ENCODE data around the gene MRTFA. TPM values are rescaled to one million over a fixed set of nuclear protein-coding genes. Genes with fewer than 3 reads are reported as not detected.

Gene MRTFA
- total RNA-seq, 6 donors from 2014 or later: 47.9 to 178 (median 61.3) TPM

DNA sequence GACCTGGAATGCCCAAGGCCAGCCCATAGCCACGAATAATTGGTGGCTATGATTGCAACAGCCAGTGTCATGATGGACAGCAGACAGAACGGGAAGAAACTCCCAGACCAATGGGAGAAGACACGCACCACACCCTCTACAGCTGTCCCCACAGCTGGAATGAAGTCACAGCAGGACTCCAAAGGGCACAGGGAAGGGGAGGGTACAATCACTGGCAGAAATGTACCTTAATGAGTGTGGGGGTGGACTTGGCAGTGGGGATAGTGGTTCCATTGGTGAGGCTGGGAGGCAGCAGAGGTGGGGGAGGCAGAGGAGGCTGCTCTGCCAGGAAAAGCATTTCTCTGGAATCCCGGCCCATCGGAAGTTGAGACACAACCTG is 213.2 kb downstream of the MRTFA start:
- ATAC-seq (ENCODE audit: low FRiP score in 2 of 2): peak in 1 of 2 donors; percentile 45
- Histone ChIP-seq H3K27ac (no peak overlapping the region), H3K9me3 (no peaks in the 10 kb centered on the region), H3K4me1 (peaks cover 0 to 4% (median 0%) of the 10 kb centered on the region in 4 donors), H3K27me3 (no peaks in the 10 kb centered on the region), H3K4me3 (no peak overlapping the region), H3K36me3 (peaks cover 22 to 99% (median 83%) of the 10 kb centered on the region in 4 donors)
- 70 to 73% methylated on average over 4 to 5 of the region's 5 CpGs for WGBS, 2 donors
- no peak for TF ChIP-seq POLR2AphosphoS5 (IDR thresholded peaks at IDR 0.05)
- no peak for TF ChIP-seq POLR2A (IDR thresholded peaks at IDR 0.05)
- no peak for TF ChIP-seq EP300 (IDR thresholded peaks at IDR 0.05)
- TF ChIP-seq CTCF (IDR thresholded peaks at IDR 0.05): no peak
- DNase-seq: no peak

DNA sequence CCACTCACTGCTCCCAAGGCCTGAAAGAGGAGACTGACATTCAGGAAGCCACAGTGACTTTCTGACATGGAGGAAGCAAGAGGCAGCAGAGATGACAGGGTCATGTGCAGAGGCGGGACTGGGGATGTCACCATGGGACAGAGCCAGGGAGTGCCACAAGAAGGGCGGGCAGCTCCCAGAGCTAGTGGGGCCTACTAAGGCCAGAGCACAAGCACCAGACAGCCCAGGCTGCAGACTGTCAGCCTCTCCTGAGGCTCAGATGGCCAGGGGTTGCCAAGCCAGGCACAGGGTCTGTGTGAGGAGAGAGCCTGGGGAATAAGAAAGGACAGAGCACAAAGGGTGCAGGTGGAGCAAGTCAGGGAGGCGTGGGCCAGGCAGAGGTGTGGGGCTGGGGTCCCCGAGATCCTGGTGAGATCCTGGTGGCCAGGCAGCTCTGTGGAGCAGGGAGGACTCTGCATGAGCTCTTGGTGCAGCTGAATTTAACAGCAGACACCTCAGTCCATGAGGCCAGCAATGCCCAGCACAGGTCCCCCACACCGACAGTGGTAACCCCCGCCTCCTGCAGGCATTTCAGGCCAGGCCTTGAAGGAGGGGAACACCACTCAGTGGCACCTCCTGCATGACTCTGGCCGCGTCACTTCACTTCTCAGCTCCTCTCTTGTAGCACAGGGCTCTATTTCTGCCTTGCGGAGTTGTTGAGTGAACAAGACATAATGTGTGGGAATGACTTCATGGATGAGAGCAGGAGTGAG is 213.8 kb downstream of the MRTFA start:
- peak in 1 of 2 donors; percentile 38 for ATAC-seq (ENCODE audit: low FRiP score in 2 of 2)
- peaks cover 0 to 4% (median 0%) of the 10 kb centered on the region in 4 donors for H3K4me1 ChIP-seq
- H3K27ac ChIP-seq: peak overlapping the region in 1 of 4 donors; percentile 28
- no peaks in the 10 kb centered on the region for H3K9me3 ChIP-seq
- DNase-seq: no peak
- H3K36me3 ChIP-seq: peaks cover 22 to 99% (median 83%) of the 10 kb centered on the region in 4 donors
- no peak for TF ChIP-seq POLR2A (IDR thresholded peaks at IDR 0.05)
- no peak for TF ChIP-seq EP300 (IDR thresholded peaks at IDR 0.05)
- no peak for TF ChIP-seq POLR2AphosphoS5 (IDR thresholded peaks at IDR 0.05)
- no peak for TF ChIP-seq CTCF (IDR thresholded peaks at IDR 0.05)
- no peak overlapping the region for H3K4me3 ChIP-seq
- WGBS, 2 donors: 91 to 99% methylated on average over 7 to 9 of the region's 9 CpGs
- no peaks in the 10 kb centered on the region for H3K27me3 ChIP-seq

DNA sequence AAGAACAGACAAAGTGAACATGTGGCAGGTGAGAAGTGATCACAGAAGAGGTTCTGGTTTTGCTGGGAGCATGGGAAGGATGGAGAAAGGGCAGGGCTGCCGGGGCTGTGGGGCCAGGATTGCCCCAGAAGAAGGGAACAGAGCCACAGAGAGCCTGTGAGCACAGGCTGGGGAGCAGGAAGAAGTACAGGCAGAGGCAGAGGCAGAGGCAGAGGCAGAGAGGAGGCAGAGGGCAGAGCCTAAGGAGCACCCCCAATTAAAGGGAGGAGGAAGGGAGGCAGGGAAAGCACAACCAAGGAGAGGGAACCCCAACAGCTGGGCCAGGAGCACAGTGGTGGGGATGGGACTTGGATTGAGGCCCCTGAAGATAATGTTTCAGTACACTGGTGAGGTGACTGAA is 214.6 kb downstream of the MRTFA start:
- no peak for TF ChIP-seq EP300 (IDR thresholded peaks at IDR 0.05)
- no peak for TF ChIP-seq POLR2AphosphoS5 (IDR thresholded peaks at IDR 0.05)
- no peak for TF ChIP-seq CTCF (IDR thresholded peaks at IDR 0.05)
- TF ChIP-seq POLR2A (IDR thresholded peaks at IDR 0.05): no peak
- ATAC-seq (ENCODE audit: low FRiP score in 2 of 2) (no peak), DNase-seq (no peak)
- H3K36me3 ChIP-seq: peaks cover 19 to 100% (median 85%) of the 10 kb centered on the region in 4 donors
- no peak overlapping the region for H3K27ac ChIP-seq
- WGBS, 2 donors: 93 to 100% methylated on average over 1 of the region's 1 CpG
- H3K9me3 ChIP-seq: no peaks in the 10 kb centered on the region
- no peak overlapping the region for H3K4me3 ChIP-seq
- H3K27me3 ChIP-seq: no peaks in the 10 kb centered on the region
- H3K4me1 ChIP-seq: peaks cover 0 to 4% (median 0%) of the 10 kb centered on the region in 4 donors

- H3K36me3 ChIP-seq: peaks cover 19 to 99% (median 91%) of the 10 kb centered on the region in 4 donors
- 84 to 100% methylated on average over 4 of the region's 4 CpGs for WGBS, 2 donors
- TF ChIP-seq POLR2A (IDR thresholded peaks at IDR 0.05): no peak
- no peak for TF ChIP-seq EP300 (IDR thresholded peaks at IDR 0.05)
- no peak for TF ChIP-seq POLR2AphosphoS5 (IDR thresholded peaks at IDR 0.05)
- TF ChIP-seq CTCF (IDR thresholded peaks at IDR 0.05): no peak
- no peaks in the 10 kb centered on the region for H3K9me3 ChIP-seq
- DNase-seq: no peak
- no peaks in the 10 kb centered on the region for H3K27me3 ChIP-seq
- peaks cover under 1 to 9% (median 2%) of the 10 kb centered on the region in 4 donors for H3K4me1 ChIP-seq
- no peak overlapping the region for H3K4me3 ChIP-seq
- no peak for ATAC-seq (ENCODE audit: low FRiP score in 2 of 2)
- no peak overlapping the region for H3K27ac ChIP-seq
Observed at GRCh38 chr22:40421082-40421350, 215.5 kb downstream of the MRTFA start.
